T-helper 1 cell (primary cell): ENCODE measurements around the gene CPNE8.
A peak's percentile ranks its signal among the peaks of the same experiment; 100 is the strongest.
"Not testable (repeated sequence)": the region's sequence is repeated elsewhere in the genome, so short reads cannot be mapped to it uniquely, and the experiment has no call there.

ENCODE experiments used
- DNase-seq, 5 donors: peaks; one replicate each; pipeline ENCODE4 v3.0.0-alpha.2; 2012 to 2020

Gene CPNE8

DNA sequence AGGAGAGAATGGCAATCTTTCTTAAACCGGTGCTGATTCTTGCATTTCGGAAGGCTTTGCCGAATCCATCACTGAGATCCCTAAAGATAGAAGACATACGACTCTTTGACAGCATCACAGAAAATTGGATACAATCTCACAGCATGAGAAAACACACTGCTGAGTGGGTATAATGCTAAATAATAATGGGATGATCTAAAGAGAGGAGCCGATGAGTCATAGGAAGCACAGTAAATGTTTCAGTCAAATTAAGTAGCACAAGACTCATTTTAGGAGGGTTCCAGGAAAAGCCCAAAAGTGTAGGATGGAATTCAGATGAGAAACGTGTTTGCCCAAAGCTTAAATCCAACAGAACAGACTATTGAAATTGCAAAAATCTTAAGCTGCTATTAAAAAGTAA lies 81.7 kb downstream of the CPNE8 start:
- no peak for DNase-seq

DNA sequence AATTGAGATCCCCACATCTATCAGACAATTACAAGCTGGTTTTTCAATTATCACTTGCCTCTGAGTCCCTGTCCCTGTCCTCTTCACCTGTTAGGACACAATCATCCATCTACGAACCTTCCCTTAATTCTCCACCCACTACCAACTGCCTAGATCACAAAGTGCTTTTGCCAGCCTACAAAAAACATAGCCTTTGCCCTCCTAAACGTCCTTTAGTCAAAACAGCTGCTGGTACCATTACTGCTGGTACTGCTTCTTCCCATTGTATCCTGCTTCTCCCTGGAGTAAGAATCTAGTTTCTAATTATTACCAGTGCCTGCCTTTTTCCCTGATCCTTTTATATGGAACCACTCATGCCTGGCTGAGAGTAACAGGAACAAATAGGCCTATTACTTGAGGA lies 82.1 kb downstream of the CPNE8 start:
- no peak for DNase-seq

DNA sequence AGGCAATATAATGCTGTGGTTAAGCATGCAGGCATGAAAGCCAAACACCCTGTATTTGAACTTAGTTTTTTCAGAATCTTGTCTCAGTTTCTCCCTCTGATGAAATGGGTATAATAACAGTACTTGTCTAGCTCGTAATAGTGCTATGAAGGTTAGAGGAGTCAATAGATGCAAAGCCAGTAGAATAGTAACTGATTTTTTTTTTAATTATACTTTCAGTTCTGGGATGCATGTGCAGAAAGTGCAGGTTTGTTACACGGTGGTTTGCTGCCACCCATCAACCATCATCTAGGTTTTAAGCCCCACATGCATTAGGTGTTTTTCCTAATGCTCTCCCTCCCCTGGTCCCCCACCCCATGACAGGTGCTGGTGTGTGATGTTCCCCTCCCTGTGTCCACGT lies 87.4 kb downstream of the CPNE8 start:
- DNase-seq: no peak

DNA sequence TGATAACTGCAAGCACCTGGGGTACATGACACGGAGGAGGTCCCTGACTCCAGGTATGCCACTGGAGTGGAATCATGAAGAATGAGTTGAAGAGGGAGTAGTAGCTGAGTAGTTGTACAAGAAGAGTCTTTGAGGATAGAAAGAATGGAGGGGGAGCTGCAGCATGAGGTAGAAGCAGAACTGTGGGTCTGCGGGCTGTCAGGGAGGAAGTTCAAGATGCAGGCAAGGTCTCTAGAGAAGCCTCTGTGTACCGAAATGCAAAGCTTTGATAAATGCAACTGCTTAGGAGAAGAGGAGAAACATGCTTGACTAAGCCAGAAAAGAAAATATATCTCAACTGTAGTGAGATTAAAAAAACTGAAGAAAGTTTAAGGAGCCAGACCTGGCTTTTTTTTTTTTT lies 91.5 kb downstream of the CPNE8 start:
- DNase-seq: no peak

DNA sequence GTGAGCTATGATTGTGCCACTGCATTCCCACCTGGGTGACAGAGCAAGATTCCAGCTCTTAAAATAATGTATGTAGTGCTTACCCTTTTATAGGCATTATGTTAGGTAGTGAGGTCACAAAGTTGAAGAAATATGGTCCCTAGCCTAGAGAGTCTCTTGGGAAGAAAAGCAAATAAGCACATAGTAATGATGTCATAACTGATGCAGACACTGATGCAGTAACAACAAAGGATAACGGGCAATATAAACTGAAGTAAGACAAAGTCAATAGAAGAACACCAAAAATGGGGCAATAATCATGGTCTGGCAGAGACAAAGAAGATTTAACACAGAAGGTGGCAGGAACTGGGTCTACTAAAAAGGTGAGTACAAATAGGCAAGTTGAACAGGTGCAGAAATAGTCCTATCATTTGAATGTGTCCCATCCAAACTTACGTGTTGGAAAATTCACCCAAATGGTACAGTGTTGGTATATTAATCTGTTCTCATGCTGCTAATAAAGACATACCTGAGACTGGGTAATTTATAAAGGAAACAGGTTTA lies 93.5 kb downstream of the CPNE8 start:
- DNase-seq: no peak

DNA sequence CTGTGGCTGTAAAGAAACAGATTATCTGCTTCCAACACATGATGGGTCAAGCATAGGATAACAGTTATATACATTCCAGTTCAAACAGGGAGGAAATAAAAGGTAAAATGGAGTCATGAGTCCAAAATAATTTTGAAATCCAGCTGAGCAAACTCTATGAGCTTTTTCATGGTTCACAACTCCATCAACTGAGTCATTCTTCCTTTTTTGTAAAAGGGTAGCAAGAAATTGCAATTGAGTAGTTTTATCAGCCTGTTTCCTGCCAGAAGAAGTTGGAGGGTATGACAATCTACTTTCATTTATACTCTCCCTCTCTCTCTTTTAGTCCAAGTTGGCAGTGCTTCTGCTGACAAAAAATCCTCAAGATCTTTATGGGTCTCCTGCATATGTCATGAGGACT lies 95.6 kb downstream of the CPNE8 start:
- no peak for DNase-seq

DNA sequence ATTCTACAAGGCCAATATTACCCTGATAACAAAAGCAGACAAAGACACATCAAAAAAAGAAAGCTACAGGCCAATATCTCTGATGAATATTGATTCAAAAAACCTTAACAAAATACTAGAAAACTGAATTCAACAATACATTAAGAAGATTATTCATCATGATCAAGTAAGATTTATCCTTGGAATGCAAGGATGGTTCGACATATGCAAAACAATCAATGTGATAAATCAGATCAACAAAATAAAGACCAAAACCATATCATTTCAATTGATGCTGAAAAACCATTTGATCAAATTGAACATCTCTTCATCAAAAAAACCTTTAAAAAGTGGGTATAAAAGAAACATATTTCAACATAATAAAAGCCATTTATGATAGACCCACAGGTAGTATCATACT lies 117.3 kb downstream of the CPNE8 start:
- DNase-seq: no peak

DNA sequence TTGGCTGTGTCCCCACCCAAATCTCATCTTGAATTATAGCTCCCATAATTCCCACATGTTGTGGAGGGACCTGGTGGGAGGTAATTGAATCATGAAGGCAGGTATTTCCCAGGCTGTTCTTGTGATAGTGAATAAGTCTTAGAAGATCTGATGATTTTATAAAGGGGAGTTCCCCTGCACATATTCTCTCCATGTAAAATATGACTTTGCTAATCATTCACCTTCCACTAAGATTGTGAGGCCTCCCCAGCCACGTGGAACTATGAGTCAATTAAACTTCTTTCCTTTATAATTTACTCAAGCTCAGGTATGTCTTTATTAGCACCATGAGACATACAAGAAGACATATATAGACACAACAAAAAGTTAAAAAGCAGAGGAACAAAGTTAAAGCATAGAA lies 120.0 kb downstream of the CPNE8 start:
- DNase-seq: no peak

DNA sequence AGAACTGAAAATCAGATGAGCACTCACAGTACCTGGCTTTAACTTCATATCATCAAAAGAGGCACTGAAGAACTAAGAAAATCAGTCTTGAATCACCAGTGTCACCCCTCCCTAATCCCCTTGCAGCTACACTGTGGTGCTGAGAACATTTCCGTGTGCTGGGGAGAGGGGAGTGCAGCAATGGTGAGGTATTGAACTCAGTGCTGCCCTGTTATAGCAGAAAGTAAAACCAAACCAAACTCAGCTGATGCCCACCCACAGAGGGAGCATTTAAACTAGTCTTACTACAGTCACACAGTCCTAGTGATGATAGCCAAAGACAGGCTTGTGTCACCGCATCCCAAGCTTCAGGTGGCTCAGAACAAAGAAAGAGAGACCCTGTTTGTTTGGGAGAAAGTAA lies 122.1 kb downstream of the CPNE8 start:
- DNase-seq: no peak

DNA sequence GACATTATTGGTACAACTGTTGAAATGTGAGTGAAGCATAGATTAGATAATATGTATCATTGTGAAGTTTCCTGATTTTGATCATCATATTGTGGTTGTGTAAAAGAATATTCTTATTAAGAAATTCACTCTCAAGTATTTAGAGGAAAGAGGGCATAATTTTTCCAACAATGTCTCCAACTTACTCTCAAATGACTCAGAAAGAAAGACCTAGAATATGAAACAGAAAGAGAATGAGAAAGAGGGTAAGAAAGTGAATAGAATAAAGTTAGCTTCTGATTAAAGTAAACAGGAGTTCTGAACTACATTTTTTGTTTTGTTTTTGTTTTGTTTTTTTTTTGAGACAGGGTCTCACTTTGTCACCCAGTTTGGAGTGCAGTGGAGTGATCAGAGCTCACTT lies 123.0 kb downstream of the CPNE8 start:
- no peak for DNase-seq

DNA sequence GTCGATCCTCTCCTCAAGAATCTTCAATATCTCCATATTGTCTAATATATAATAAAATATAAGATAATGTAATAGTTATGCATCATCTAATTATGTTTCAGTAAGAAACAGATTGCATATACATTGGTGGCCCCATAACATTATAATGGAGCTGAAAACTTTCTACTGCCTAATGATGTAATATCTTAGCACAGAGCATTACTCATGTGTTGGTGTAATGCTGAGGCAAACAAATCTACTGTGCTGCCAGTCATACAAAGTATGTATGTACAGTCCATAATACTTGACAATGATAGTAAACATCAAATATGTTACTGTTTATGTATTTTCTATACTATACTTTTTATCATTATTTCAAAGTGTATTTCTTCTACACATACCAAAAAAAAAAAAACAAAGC lies 128.7 kb downstream of the CPNE8 start:
- no peak for DNase-seq

DNA sequence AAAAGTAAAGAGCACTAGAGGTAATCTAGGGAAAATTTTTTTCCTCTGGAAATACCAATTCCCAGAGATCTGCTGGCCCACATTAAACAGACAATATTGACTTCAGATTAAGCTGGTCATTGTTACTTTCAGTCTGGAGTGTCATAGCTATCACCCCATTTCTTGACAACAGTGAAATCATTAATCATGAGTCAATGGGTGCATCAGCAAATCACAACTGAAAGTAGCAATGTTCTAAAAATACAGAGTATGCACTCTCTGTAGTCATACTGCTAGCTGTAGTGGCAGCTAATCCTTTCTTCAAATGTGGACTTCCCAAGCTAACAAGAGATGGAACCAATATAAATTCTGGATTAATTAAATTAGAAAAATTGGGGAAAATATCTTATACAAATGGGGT lies 129.9 kb downstream of the CPNE8 start:
- DNase-seq: peak in 1 of 5 donors; percentile 0

DNA sequence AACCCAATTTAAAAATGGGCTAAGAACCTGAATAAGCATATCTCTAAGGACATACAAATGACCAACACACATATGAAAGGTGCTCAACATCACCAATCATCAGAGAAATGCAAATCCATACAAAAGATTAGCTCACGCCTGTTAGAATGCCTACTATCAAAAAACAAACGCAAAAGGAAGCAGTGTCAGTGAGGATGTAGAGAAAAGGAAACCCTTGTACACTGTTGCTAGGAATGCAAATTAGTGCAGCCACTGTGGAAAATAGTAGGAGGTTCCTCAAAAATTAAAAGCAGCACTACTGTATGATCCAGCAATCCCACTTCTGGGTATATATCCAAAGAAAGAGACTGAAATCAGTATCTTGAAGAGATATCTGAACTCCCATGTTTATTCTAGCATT lies 133.0 kb downstream of the CPNE8 start:
- no peak for DNase-seq

DNA sequence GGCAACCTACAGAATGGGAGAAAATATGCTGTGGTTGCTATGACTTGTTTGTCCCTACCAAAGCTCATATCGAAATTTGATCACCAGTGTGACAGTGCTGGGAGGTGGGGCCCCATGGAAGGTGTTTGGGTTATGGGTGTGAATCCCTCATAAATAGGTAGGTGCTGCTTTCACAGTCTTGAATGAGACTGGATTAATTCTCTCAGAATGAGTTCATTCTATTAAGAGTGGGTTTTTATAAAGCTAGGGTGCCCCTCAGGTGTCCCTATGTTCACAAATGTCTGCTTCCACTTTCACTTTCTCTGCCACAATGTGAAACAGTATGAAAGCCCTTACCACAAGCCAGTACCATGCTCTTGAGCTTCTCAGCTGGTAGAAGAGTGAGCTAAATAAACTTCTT lies 133.5 kb downstream of the CPNE8 start:
- DNase-seq: peak in 1 of 5 donors; percentile 37

DNA sequence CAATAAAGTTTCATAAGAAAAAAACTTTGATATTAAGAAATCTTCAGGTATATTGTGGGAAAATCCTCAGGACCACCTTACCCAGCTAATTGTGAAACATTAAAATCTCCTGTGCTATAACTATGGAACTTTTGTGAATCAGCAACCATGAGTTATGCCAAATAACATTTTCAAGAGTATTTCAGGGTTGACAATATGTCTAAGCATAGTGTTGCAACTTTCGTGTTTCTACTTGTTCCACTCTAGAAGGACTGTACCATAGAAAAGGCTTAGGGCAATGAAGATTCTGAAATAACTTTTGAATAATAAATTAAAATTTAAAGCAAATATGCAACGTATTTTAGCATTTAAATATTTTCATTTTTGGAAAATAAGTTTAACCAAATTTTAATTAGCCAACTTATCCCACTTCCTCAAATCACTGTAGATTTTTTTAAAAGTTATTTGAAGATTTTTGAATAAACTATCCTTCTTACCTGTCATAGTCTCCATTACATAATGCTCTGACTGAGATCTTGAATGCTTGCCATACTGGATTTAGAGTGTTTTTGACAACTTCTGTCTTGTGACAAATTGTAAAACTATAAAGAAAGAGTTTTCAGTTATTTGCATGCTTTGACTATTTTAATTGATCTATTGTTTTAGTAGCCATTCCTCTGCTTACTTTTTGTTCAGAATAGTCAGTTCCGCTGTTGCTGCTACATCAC lies 143.6 kb downstream of the CPNE8 start:
- DNase-seq: no peak

DNA sequence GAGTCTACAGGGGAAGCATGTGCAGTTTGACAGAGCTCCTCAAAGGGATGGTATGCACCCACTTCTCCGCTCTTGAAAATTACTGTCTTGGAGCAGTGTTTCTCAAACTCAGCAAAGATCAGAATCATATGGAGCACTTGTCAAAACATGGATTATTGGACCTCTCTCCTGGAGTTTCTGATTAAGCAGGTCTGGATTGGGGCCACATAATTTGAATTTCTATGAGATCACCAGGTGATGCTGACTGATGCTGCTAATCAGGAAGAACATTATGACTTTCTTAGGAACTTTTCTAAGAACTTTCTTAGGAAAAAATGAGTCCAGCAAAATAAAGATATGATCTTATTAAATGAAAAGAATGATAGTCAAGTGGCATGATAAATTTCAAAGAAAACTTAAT lies 144.3 kb downstream of the CPNE8 start:
- no peak for DNase-seq

DNA sequence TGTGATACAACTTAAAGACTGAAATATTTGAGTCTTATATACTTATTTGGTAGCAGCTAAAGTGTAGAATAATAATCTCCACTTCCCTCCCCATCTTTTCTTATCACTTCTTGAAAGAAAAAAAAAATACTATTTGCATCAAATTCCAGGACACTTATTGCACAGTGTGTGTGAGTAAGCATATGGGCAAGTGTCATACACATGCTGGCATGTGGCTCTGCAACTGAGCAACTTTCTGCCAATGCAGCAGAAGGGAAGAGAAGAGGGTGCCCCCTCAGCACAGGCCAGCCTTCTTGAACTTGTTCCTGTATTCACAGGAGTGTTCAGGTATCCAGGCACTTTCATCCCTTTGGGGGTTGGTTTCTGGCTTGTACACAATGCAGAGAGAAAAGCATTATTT lies 145.8 kb downstream of the CPNE8 start:
- no peak for DNase-seq

DNA sequence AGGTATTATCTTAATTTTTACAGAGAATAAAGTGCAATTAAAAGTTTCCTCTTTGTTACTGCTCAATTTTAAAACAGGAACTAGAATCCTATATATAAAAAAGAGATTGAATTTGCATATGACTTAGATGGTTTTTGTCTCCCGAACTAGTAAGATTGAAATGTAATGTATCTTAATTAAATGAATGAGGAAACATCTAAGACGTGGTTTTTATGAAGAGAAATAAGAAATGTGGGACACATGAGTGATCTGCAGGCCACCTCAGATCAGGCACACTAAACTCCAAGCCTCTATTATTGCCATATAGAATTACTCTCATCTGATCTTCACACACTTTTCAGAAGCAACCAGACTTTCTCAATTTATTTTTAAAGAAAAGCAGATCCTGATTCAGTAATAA lies 158.6 kb downstream of the CPNE8 start:
- DNase-seq: no peak

DNA sequence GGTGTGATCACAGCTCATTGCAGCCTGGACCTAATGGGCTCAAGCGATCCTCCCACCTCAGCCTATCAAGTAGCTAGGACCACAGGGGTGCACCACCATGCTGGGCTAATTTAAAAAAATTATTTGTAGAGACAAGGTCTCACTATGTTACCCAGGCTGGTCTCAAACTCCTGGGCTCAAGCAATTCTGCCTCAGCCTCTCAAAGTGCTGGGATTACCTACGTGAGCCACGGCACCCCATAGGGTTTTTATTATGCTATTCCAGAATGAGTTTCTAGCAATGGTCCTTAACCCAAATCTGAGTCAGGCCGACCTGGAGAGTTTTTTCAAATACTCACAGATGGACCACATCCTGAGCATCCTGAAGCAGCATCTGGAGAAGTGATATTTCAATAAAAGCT lies 159.8 kb downstream of the CPNE8 start:
- DNase-seq: no peak

DNA sequence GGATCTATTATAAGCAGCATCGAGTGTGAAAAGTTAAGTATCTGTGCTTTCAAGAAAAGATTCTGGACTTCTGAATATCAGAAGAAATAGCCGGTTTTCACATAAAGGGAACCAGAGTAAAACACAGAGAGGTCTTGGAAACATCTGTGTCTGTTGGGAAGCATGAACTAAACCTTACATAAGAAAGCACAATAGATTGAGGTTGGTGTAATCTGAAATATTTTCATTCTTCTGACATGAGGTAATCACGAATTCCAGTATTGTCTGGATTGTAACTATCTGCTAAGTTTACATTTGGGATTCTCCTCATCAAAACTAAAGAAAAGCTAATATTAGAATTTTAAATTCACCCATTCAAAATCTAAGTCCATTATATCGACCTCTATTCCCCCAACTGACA lies 161.3 kb downstream of the CPNE8 start:
- DNase-seq: no peak

DNA sequence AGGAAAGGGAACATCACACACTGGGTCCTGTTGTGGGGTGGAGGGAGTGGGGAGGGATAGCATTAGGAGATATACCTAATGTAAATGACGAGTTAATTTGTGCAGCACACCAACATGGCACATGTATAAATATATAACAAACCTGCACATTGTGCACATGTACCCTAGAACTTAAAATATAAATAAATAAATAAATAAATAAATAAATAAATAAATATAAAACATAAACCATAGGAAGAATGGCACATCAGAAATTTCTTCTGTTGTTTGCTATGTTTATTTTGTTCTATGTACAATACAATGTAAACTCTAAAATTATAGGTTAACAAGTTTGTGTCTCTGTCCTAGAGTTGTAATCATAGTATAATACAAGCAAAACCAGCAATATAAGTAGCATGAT lies 162.9 kb downstream of the CPNE8 start:
- not testable (repeated sequence) for DNase-seq

DNA sequence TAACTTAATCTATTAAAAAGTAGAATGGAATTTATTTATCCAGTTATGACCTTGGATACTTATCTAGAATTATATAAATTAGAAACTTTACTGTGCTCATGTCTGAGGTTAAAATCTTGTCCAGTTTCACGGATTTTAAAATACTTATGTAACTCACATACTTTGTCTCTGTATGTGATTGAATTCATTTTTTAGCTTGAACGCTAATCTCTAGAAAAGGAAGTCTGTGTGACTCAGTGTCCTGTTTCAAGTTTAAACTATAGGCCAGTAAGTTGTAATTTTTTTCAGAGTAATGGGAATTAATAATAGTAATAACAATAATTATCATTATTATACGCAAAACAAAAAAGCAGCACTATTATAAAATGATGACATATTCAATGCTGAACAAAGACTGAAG lies 168.6 kb downstream of the CPNE8 start:
- no peak for DNase-seq

DNA sequence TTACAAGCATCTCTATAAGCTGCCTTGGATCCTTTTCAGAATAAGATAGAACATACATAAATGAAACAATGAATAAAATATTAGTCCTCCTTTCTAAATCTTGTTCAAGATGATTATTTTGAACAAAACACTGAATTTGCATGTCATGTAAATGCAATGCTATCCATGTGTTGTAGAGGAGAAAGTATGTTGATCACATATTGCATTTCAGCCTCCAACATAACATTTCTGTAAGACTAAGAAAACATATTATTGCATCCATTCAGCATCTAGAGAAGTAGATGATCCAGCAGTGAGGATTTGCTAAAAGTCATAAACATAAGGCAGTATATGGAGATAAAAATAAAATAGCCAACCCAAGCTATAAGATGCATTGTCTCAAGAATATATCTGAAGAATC lies 172.6 kb downstream of the CPNE8 start:
- DNase-seq: no peak

DNA sequence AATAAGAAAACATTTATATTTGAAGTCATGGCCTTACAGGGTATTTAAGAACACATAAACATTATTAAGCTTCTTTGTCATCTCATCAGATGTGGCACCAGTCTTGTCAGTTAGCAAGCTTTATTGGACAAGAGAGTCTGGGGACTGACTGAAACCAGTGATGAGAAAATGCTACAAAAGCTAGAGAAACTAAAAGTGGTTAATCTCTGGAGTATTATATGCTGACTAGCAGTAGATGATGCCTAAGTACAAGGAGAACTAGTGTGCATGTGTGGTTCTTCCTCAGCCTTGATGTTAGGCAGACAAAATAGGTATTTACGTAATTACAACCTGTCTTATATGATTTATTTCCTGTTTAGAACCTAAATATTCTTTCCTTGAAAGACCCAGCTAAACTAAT lies 176.5 kb downstream of the CPNE8 start:
- DNase-seq: no peak

DNA sequence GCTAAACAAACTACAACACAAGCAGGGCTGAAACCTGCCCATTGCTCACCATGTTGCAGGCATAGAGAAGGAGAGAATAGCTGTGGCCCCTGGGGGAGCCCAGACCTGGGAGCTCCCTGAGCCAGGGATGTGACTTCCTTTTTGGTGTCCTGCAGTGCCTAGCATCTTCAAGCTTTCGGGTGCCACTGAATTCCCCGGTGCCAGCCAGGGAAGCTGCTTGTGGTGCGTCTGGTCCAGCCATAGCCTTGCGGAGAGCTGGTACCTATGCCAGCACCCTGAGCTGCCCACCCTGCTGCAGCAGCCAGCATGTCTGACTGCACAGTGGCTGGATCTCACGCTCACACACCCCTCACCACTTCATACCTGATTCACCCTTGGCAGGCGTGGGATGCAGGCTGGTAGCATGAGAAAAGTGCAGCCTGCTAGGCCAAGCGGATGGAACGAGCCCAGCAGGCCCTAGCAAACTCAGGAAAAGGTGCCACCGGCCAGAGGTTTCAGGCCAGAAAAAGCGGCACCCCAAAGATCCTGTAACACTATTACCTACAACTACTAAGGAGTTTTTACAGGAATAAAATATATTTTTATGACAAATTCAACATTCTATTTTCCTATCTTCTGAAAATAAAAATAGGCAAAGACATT lies 183.7 kb downstream of the CPNE8 start:
- no peak for DNase-seq
